Activated CD4-positive, CD25-positive, alpha-beta regulatory T cell treated with anti-CD3 and anti-CD28 coated beads, Interleukin-2, amount 50 U/mL, for 16 hours (primary cell): Measurements from ENCODE around the gene PTX4.
"Not testable (repeated sequence)": the region's sequence is repeated elsewhere in the genome, so short reads cannot be mapped to it uniquely, and the experiment has no call there.

Source experiments
- DNase-seq: peaks from one replicate; pipeline ENCODE4 v3.0.0-alpha.2; 2020; ENCODE audit warnings: low read depth, low spot score

PTX4 gene

DNA sequence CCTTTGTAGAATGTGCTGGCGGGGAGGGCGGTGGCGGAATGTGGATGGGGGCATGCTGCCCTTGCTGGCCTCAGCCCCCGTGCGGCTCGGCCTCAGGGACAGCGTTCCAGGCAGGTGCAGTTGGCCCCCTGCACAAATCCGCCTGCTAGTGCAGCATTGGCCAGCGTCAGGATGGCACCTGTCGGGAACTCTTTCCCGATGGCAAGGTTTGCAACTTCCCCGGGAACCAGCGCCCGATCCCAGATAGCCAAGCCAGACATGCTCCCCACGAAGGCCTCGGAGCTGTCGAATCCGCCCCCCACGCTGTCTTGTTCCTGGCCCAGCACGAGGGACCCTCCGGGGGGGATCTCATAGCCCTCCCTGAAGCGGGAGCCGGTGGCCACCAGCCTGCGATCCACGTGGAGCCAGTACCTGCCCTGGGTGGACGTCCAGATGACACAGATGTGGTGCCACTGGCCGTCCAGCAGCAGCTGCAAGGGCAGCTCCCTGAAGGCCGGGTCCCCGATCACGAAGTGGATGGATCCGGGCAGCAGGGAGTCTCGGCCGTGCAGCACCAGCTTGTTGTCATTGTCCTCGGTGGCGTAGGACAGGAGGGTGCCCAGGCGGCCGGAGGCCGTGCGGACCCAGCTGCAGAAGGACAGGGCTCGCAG, 2.8 kb downstream of the PTX4 start:
- no peak for DNase-seq

DNA sequence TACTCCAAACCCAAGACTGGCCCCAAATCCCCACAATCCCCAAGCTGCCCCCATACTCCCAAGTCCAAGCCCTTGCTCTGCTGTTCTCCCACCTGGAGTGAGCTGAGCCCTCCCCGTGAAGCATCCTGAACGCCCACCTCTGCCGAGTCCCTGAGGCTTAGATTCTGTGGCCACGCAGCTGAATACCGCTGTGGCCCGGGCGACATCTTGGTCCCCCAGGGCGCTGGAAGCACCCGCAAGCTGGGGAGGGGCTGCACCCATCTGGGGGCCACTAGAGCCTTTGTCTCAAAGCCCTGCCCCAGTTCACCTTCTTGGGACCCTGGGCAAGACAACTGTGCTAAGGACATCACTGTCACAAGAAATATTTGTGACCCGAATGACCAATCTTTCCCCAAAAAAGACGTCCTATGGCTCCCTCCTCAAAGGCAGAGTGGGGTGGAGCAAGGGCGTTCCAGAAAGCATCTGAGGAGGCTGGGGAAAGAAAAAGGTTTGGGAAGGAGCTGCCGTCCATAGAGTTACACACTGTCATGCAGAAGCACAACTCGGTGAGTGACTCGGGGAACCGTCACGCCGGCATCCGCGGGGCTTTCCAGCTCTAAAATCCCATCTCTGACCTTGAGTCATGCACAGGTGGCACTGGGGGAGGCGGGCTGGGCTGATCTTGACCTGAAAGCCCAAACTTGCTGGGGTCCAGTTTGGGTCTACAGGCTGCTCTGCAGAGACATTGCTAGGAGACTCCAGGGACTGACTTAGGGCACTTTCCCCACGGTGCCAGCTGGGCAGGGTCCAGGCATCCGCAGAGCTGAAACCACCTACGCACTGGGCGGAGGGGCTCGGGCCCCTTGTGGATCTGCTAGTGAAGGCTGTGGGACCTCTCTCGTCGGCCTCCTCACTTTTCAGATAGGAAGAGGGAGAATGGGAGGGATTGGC, 6.6 kb downstream of the PTX4 start:
- no peak for DNase-seq

DNA sequence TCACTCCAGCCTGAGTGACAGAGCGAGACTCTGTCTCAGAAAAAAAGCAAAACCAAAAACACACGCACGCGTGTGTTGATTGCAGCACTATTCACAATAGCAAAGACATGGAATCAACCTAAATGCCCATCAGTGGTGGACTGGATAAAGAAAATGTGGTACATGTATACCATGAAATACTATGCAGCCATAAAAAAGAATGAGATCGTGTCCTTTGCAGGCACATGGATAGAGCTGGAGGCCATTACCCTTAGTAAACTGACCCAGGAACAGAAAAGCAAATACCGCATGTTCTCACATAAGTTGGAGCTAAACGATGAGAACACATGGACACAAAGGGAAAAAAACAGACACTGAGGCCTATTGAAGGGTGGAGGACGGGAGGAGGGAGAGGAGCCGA, 9.8 kb downstream of the PTX4 start:
- not testable (repeated sequence) for DNase-seq

DNA sequence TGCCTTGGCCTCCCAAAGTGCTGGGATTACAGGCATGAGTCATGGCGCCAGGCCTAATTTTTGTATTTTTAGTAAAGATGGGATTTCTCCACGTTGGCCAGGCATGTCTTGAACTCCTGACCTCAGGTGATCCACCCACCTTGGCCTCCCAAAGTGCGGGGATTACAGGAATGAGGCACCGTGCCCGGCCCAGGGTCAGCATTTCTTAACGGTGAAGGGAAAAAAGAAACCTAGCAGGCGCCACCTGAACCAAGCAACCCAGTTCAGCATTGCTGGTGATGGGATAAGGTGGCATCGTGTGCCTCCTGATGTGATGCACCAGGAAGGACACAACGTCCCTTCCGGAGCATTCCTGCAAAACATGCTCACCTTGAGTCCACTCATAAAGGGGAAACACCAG, 11.7 kb downstream of the PTX4 start:
- DNase-seq: no peak

DNA sequence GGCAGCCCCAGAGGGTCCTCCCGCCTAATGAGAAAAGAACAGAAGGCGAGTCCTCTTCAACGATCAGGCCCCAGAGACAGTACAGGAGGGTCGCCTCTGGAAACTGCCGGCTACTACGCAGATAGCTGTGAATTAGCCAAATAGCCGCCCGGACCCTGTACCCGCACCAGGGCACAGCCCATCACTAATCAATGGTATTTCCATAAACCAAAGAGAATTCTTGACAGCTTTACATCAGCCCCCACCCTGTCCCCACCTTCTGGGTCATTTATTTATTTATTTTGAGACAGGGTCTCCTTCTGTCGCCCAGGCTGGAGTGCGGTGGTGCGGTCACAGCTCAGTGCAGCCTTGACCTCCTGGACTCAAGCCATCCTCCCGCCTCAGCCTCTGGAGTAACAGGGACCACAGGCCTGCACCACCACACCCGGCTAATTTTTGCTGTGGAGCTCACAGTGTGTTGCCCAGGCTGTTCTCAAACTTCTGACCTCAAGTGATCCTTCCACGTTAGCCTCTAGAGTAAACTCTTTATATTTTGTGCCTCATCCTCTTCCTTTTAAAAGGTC, 13.1 kb downstream of the PTX4 start:
- no peak for DNase-seq

DNA sequence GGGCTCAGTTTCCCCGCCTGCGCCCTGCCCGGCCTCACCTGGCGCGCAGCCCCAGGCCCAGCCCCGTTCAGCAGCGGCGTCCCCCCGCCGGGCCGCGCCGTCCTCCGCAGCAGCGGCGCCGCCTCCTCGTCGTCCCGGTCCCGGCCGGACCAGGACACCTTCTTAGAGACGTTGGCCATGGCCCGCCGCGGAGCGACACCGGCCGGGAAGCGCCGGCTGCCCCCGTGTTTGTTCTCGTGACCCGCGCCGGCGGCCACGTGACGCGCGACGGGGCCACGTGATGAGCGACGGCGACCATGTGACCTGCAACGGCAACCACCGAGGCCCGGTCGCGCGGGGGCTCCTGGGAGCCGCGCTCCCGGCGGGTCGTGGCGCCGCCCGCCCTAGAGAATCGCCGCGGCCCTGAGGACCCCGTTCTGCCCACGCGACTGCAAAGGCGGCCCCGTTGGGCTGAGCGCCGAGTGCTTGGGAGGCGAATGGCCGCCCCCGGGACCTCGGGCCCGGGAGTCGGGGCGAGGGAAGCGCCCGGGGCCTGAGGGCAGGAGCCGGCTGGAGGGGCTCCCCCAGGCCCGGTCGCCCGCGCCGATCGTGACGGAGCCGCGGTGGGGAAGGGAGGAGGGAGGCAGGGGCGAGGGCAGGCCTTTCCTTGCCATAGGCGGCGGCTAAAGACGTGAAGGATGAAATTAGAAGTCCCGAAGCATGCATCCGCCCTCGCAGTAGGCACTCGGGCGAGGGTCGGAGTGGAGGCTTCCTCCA, 13.8 kb downstream of the PTX4 start, which contains the start of gene CLCN7:
Gene CLCN7, minus strand, starts transcription at position 233 of the 756 bp plus-strand sequence. Its CDS starts 54 bp downstream, at position 179.
- DNase-seq: peak; percentile 78

DNA sequence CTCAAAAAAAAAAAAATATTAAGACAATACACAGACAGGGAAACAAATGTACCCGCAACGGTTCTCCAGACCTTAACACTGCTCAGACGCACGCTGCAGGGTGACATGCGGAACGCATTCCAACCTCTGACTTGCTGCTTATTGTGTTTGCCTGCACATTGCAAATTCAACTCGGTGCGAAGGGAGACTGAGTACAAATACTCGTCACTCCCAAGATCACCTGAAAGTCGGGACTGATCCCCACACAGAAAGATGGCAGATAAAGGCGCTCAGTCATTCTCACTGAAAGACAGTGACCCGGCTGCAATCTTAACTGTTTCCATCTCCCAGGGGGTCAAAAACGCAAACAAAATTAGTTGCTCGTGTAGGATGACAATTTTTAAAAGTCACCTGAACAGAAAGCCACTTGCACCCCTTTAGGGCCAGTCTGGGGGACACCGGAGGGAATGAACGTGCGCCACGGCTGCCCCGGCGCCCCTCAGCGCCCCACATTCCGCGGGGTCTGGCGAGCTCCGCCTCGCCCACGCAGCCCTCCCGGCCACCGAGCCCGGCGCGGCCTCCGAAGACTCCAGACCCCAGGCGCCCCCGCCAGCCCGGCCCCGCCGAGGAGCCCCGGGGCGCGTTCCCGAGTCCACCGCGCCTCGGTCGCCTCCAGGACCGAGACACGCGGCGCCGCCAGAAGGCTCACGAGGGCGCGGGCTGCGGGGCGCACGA, 14.5 kb downstream of the PTX4 start:
- no peak for DNase-seq

DNA sequence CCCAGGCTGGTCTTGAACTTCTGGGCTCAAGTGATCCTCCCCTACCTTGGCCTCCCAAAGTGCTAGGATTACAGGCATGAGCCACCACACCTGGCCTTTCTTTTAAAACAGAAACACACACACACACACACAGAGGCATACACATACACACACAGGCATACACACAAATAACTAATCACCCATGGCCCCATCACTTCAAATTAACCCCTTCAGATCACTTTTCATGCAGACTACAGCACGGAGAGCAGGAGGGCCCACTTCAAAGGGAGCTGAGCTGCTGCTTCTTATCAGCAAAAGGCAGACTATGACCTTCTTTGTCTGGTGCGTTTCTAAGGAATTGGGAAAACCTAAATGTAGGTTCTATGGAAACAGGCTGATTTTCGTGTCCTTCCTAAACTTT, 15.8 kb downstream of the PTX4 start:
- no peak for DNase-seq

DNA sequence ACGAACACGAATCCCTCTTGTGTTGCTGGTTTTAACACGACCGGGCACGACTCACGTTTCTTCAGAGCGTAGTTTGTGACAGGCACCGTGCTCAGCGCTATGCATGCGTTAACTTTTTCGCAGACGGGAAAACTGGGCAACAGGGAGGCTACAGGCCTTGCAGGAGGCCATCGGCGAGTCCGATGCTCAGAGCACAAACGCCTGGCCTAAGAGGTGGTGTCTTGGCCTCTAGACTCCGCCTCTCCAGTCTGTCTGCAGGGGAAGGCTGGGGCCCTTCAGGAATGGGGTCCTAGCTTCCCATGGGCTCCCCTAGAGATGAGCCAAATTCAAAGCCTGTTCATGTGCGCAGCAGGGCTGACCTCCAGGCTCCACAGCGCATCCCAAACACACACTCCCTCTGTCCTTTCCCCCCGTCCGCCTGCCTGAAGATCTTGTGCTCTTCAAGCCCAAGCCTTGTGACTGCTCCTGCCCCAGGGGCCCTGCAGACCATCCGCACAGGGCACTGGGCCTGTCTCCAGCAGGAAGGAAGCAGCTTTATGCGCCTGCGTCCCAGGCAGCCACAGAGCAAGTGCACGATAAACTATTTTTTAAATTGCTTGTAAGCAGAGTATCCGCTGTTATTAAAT, 17.1 kb downstream of the PTX4 start:
- DNase-seq: no peak

DNA sequence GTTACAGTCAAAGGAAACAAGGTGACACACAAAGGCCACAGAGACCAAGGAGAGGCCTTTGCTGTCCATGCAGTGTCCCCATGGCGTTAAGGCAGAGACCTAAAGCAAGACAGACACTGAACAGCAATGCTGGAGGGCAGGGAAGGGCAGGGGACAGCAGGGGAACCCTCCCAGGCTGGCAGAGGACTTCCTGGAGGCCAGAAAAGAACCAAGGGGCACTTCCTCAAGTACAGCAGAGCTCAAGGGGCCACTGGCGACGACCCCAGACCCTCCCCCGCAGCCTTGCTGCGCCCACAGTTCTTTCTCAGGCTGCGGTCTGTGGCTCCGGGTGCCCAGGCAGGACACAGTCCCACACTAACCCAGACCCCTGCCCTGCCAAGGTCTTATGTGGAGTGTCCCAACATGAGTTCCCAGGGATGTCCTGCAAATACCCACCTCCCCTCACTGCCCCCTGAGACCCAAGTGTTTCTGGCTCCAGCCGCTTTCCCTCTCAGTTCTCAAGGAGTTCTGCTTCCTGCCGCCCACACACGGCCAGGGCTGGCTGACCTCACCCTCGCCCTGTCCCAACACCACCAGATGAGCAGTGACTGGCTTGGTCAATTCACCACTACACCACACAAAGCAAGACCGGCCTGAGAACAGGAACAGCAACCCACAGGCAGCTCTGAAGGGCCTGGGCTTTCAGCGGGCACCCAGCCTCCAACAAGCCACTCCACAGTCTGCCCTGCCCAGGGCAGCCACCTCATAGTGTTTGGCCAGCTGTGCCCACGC, 18.1 kb downstream of the PTX4 start:
- no peak for DNase-seq

DNA sequence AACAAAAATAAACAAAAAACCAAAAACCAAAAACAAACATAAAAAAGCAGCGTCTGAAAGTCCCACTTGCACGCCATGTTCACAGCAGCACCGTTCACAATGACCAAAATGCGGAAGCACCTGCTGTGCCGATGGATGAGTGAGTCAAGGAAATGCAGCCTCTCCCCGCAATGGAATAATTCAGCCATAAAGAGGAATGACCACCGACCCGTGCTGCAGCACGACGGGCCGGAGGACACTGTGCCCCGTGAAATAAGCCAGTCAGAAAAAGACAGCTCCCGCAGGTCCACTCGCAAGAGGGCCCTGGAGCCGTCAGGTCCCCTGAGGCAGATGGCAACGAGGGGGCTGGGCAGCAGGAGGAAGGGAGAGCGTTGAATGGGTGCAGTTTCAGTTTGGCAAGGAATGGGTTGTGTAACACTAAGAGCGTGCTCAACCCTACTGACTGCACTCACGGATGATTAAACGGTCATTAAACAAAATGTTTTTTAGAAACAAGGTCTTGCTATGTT, 19.0 kb downstream of the PTX4 start:
- no peak for DNase-seq

DNA sequence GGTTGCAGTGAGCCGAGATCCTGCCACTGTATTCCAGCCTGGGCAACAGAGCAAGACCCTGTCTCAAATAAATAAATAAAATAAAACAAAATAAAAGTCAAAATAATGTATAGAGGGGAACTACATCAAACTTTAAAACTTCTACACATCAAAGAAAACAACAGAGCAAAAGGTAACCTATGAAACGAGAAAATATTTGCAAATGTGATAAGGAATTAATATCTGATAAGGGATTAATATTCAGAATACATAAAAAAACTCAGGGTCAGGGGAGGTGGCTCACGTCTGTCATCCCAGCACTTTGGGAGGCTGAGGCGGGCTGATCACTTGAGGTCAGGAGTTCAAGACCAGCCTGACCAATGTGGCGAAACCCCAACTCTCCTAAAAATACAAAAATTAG, 19.6 kb downstream of the PTX4 start:
- DNase-seq: not testable (repeated sequence)

DNA sequence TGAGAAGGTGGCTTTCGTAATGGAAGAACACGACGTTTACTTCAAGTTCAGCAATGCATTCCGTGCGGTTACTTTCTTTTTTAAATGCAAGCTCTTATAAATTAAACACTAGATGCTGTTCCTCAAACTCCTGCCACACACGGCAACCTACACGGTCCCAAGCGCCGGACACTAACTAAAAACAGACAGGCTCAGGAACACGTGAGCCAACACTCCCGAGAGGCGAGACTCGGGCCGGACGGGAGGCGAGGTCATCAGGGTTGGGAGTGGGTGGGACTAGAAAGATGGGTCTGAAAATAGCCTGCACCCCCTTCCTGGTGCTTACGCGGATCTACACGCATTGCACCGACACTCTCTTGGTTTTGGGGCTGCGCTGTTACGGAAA, 20.3 kb downstream of the PTX4 start:
- DNase-seq: no peak

DNA sequence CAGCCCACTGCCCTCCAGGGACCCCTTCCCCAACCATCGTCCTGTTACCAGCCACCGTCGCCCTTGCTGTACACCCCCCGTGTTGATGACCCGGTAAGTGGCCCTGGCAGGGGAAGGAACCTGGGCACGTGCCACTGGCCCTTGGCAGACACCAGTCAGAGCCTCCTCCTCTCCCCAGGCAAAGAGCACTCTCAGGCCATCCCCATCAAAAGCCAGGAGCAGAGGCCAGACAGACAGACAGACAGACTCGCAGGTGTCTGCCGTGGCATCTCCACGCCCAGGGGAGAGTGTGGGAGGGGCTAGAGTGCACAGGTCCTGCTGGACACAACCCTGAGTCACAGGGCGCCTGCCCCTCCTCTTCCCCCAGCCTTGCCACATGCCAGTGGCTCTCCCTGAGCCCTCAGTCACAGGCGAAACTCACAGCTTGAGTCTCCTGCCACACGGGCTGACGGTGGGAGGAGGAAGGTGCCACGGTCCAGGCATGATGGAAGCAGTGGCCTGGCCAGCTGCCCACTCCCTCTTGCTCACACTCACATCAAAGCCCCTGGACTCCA, 21.7 kb downstream of the PTX4 start:
- no peak for DNase-seq

DNA sequence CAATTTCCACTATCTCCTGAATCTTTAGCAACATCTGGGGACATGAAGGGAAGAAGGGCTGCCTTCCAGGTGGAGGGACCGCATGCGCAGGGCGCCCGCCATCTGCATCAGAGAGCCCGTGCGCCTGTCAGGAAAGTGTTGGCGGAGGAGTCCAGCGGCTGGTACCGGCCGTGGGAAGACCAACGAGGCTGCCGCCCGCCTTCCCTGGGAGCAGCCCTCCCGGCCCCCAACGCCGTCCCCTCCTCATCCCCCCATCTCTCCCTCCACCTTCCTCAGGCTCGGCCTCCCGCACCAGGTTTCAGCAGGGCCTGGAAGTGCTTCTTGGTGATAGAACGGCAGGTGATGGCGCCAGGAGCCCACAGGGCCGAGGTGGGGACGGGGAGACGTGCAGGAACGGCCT, 22.7 kb downstream of the PTX4 start:
- DNase-seq: no peak

DNA sequence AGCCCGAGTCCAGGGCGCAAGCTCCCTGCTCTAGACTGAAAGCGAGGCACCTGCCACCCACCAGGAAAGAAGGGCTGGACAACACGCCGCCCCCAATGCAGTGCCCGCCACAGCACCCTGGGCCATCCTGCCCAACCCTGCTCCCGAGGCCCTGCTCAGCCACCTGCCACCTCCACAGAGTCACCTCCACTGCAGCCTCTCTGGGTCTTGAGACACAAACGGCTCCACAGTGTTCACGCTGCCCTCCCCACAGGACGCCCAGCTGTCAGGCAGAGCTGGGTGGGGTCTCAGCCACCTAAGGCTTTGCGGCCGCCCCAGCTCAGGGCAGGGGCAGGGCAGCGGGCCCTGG, 23.2 kb downstream of the PTX4 start:
- no peak for DNase-seq

DNA sequence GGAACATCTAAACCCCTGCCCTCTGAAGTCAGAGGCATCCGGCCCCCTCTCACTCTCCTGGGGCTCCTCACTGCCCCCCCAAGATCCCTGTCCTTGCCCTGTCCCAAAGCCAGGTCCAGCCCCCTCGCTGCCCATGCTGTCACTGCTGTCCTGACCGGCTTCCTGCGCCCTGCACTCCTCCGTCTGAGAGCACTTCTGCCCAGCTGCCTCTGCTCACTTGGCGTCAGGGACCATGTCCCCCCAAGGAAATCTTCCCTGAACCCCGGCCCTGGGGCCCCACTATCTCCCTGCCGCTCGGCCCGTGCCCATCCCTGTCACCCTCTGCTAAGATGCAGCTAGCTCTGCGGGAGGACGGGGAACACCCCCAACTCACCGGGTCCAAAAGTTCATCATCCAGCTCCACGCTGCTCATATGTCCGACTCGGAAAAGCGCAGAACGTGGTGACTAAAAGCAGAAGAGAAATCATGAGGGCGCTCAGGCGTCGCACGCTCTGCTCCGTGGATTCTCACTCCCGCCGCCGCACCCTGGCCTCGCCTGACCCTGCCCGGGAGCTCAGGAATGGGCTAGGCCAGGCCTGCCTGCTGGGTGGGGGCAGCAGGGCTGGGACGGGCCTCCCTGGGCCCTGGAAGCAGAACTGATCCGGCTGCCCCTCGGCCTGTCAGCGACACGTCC, 23.7 kb downstream of the PTX4 start:
- DNase-seq: no peak

DNA sequence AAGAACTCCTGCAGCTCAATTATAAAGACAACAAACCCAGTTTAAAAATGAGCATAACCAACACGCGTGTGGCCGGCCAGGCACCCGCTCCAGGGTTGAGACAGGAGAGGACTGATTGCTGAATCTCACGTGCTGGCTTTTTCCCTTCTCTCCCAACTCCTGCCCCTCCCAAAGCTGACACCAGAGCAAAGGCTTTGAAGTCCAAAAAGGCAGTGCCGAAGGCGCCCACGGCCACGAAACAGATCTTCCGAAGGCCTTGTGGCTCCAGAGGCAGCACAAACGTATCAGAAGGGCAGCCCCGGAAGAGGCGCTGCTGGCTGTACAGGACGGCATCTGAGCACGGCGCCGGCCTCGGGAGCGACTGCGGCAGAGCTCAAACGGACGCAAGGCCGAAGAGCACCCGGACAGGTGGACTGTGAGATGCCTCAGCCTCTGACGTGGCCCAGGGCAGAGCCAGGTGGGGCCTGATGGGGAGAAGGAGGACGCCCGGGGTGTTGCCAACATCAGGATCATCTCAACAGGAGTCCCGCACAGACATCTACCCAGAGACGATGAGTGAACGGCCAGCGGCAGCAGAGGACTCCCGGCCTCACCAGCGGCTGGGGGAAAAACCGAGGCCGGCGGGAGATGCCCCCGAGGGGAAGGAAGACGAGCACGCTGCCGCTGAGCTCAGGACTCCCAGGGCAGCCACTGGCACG, 24.4 kb downstream of the PTX4 start:
- DNase-seq: no peak
